Smooth muscle cell (in vitro differentiated cells): ENCODE results near the gene ELFN2. TPM values are rescaled to one million over a fixed set of nuclear protein-coding genes. Genes with fewer than 3 reads are reported as not detected.
"Not testable (repeated sequence)": the region's sequence is repeated elsewhere in the genome, so short reads cannot be mapped to it uniquely, and the experiment has no call there.

ENCODE experiments used
- DNase-seq: peaks from one replicate; lab custom pipeline; 2025; ENCODE audit not compliant: unreplicated experiment; lab: John Stamatoyannopoulos, UW
- H2AFZ ChIP-seq: fragments of 200-600 bp; sonication (generic); 2 replicates; pipeline ENCODE4 v1.6.0; 2016; ENCODE audit warnings: antibody characterized with exemption, low read depth, mild to moderate bottlenecking
- H3F3A ChIP-seq: fragments of 200-600 bp; sonication (generic); 2 replicates; pipeline ENCODE4 v1.6.0; 2017; ENCODE audit warnings: antibody characterized with exemption, low read depth
- H3K27ac ChIP-seq: fragments of 200-600 bp; sonication (generic); 2 replicates; pipeline ENCODE4 v1.5.1; 2016; ENCODE audit warnings: low read depth, mild to moderate bottlenecking
- H3K27me3 ChIP-seq: fragments of 200-600 bp; sonication (generic); 2 replicates; pipeline ENCODE4 v1.6.1; 2016; ENCODE audit warnings: low read depth, mild to moderate bottlenecking
- H3K36me3 ChIP-seq: fragments of 200-600 bp; sonication (generic); 2 replicates; pipeline ENCODE4 v1.5.1; 2016; ENCODE audit warnings: low read depth
- H3K4me1 ChIP-seq: fragments of 200-600 bp; sonication (generic); 2 replicates; pipeline ENCODE4 v1.5.1; 2016; ENCODE audit warnings: low read depth
- H3K4me2 ChIP-seq: fragments of 200-600 bp; sonication (generic); 2 replicates; pipeline ENCODE4 v1.6.0; 2016; ENCODE audit warnings: mild to moderate bottlenecking
- H3K4me3 ChIP-seq: fragments of 200-600 bp; sonication (generic); 2 replicates; pipeline ENCODE4 v1.5.1; 2016; ENCODE audit warnings: mild to moderate bottlenecking
- H3K79me2 ChIP-seq: fragments of 200-600 bp; sonication (generic); 2 replicates; pipeline ENCODE4 v1.6.0; 2016; ENCODE audit warnings: low read depth, mild to moderate bottlenecking
- H3K9ac ChIP-seq: fragments of 200-600 bp; sonication (generic); 2 replicates; pipeline ENCODE4 v1.6.0; 2016; ENCODE audit warnings: low read depth
- H3K9me3 ChIP-seq: fragments of 200-600 bp; sonication (generic); replicated peaks from 2 replicates; pipeline ENCODE4 v1.5.1; 2016; ENCODE audit warnings: low read depth
- H4K20me1 ChIP-seq: fragments of 200-600 bp; sonication (generic); 2 replicates; pipeline ENCODE4 v1.6.0; 2016; ENCODE audit warnings: low read depth
- CTCF ChIP-seq: fragments of 200-600 bp; sonication (generic); IDR thresholded peaks from 2 replicates; pipeline ENCODE4 v1.5.1; 2017; ENCODE audit warnings: borderline replicate concordance, mild to moderate bottlenecking, antibody characterized with exemption; ENCODE audit not compliant: insufficient read depth, poor library complexity, severe bottlenecking
- WGBS: methylation state at CpG from one replicate; pipeline ENCODE4 v1.1.7; 2016; ENCODE audit warnings: low lambda C conversion rate; 5-methylcytosine and 5-hydroxymethylcytosine counted together
- polyA plus RNA-seq: library from polyadenylated mRNA; unstranded; fragments of >200 nt; fragmentation: Nextera tagmentation; extraction: Ambion mirVana; gene quantifications from 2 replicates; pipeline ENCODE4 v1.2.1, GENCODE V29; 2016
- total RNA-seq: library from RNA; depleted of rRNA; stranded (reverse); fragments of >200 nt; gene quantifications from 2 replicates; pipeline ENCODE4 v1.2.3, GENCODE V29; 2014

The ELFN2 gene
- total and polyA plus RNA-seq, 2 experiments from 2014 or later = 0.63 to 1.3 TPM

- Histone ChIP-seq H3K36me3 (no peaks in the 10 kb centered on the region), H3K4me1 (no peaks in the 10 kb centered on the region), H3K9me3 (no peaks in the 10 kb centered on the region), H4K20me1 (no peaks in the 10 kb centered on the region), H3K27me3 (peaks cover 10% of the 10 kb centered on the region), H3K79me2 (no peaks in the 10 kb centered on the region), H3F3A (no peaks in the 10 kb centered on the region), H3K9ac (no peak overlapping the region), H3K4me2 (no peak overlapping the region), H3K4me3 (no peak overlapping the region), H3K27ac (no peak overlapping the region), H2AFZ (no peak overlapping the region)
- 78% methylated on average over 5 of the region's 5 CpGs for WGBS
- DNase-seq = no peak
- no peak for TF ChIP-seq CTCF
Measured at GRCh38 chr22:37470087-37470445, 42.8 kb upstream of the ELFN2 start.

GRCh38 chr22:37469416-37470086 is 42.3 kb upstream of the ELFN2 start:
- Histone ChIP-seq H3K27me3 (peaks cover 8% of the 10 kb centered on the region), H3K4me1 (no peaks in the 10 kb centered on the region), H3K4me2 (no peak overlapping the region), H3F3A (no peaks in the 10 kb centered on the region), H4K20me1 (no peaks in the 10 kb centered on the region), H3K9ac (no peak overlapping the region), H3K27ac (no peak overlapping the region), H3K79me2 (no peaks in the 10 kb centered on the region), H3K9me3 (no peaks in the 10 kb centered on the region), H2AFZ (no peak overlapping the region), H3K4me3 (no peak overlapping the region), H3K36me3 (no peaks in the 10 kb centered on the region)
- WGBS = 89% methylated on average over 8 of the region's 8 CpGs
- DNase-seq = no peak
- TF ChIP-seq CTCF = no peak

- H3K36me3 ChIP-seq, H3K79me2 ChIP-seq, H3K27me3 ChIP-seq, H3K9me3 ChIP-seq, DNase-seq, H3K9ac ChIP-seq, H3K4me2 ChIP-seq, H3K27ac ChIP-seq, H3K4me1 ChIP-seq, H3F3A ChIP-seq, H3K4me3 ChIP-seq, H4K20me1 ChIP-seq, H2AFZ ChIP-seq: not testable (repeated sequence)
- 92% methylated on average over 14 of the region's 14 CpGs for WGBS
Measured at GRCh38 chr22:37468201-37468695, 41.0 kb upstream of the ELFN2 start.

- Histone ChIP-seq H3K9me3 (no peaks in the 10 kb centered on the region), H3K4me2 (no peak overlapping the region), H3K36me3 (no peaks in the 10 kb centered on the region), H3K4me1 (no peaks in the 10 kb centered on the region), H3F3A (no peaks in the 10 kb centered on the region), H3K27me3 (peaks cover 4% of the 10 kb centered on the region), H4K20me1 (no peaks in the 10 kb centered on the region), H3K9ac (no peak overlapping the region), H3K27ac (no peak overlapping the region), H3K79me2 (no peaks in the 10 kb centered on the region), H2AFZ (no peak overlapping the region), H3K4me3 (no peak overlapping the region)
- 78% methylated on average over 14 of the region's 14 CpGs for WGBS
- no peak for TF ChIP-seq CTCF
- no peak for DNase-seq
Measured at GRCh38 chr22:37467391-37467955, 40.2 kb upstream of the ELFN2 start.
